ENCODE measurements around the gene APOBEC3F.

GRCh38 chr22:39081016-39081415, 40.4 kb downstream of the APOBEC3F start:
- no peak for TF ChIP-seq EZH2 (IDR thresholded peaks at IDR 0.05; ENCODE audit: borderline replicate concordance, low read length)
- TF ChIP-seq CTCF (IDR thresholded peaks at IDR 0.05; ENCODE audit: low read length): no peak
